GM21825 (cell line): ENCODE data around the gene MBD3L5.
"Not testable (repeated sequence)": the region's sequence is repeated elsewhere in the genome, so short reads cannot be mapped to it uniquely, and the experiment has no call there.

Experiments used
- ATAC-seq: cut with Tn5 transposase; IDR thresholded peaks from one replicate; pipeline ENCODE4 v1.9.1; 2021; ENCODE audit warnings: mild to moderate bottlenecking, moderate library complexity; ENCODE audit not compliant: unreplicated experiment

The MBD3L5 gene

DNA sequence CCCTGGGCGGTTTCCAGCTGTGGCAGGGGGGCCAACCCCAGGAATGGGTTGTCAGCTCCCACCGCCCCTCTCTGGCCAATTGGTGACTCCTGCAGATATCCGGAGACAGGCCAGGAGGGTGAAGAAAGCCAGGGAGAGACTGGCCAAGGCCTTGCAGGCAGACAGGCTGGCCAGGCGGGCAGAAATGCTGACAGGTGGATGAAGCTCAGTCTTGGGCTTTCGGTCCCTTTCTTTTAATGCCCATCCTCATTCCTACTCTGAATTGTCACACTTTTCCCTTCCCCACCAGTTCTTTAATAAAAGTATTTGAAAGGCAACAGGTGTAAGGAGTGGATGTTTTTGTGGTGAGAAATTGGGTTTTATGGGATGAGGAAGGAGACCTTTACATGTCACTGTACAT, 21.0 kb downstream of the MBD3L5 start:
- not testable (repeated sequence) for ATAC-seq

DNA sequence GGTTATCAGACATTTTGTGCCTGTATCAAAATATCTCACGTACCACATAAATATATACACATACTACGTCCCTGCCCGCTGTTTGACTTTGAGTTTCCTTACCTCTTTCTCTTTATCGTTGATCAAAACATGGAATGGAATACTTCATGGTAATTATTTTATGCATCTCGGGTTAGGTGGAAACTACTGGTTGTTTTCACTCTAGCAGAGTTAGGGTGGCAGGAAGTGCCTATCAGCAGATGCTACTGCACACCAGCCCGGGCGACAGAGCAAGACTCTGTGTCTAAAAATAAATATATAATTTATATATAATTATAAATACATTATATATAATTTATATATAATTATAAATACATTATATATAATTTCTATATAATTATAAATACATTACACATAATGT, 22.5 kb downstream of the MBD3L5 start:
- not testable (repeated sequence) for ATAC-seq

DNA sequence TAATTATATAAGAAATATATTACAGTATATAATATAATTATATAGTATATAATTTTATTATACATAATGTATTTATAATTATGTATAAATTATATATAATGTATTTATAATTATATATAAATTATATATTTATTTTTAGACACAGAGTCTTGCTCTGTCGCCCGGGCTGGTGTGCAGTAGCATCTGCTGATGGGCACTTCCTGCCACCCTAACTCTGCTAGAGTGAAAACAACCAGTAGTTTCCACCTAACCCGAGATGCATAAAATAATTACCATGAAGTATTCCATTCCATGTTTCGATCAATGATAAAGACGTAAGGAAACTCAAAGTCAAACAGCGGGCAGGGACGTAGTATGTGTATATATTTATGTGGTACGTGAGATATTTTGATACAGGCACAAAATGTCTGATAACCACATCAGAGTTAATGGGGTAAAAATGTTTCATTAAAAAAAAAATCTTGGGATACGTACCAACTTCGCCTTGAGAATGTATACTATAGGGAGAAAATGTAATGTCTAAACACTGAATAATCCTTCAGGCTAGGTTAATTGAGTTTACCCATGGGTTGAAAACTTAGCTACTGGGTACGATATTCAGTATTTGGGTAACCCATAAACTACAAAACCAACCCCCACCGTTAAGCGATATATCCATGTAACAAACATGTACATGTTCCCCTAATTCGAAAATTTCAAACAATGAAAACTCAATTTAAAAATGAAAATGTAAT, 24.4 kb downstream of the MBD3L5 start:
- not testable (repeated sequence) for ATAC-seq

DNA sequence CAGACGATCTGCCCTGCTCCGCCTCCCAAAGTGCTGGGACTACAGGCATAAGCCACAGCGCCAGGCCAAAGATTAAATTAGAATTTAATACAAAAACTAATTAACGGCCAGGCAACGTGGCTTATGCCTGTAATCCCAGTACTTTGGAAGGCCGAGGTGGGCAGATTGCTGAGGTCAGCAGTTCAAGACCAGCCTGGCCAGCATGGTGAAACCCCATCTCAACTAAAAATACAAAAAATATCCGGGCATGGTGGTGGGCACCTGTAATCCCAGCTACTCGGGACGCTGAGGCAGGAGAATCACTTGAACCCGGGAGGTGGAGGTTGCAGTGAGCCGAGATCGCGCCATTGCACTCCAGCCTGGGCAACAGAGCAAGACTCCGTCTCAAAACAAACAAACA, 25.3 kb downstream of the MBD3L5 start:
- not testable (repeated sequence) for ATAC-seq

DNA sequence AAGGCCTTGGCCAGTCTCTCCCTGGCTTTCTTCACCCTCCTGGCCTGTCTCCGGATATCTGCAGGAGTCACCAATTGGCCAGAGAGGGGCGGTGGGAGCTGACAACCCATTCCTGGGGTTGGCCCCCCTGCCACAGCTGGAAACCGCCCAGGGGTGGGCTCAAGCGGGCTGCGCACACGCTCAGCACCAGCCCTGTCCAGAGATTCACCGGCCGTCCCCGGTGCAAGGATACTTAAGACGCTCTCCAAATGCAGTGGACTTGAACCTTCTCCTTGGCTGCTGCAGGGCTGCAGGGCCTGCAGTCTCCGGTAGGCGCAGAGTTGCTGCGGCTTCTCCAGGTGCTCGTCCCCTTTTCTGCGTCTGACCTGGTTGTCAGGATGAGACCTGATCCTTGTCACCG, 26.0 kb downstream of the MBD3L5 start:
- ATAC-seq, result not testable (repeated sequence)

DNA sequence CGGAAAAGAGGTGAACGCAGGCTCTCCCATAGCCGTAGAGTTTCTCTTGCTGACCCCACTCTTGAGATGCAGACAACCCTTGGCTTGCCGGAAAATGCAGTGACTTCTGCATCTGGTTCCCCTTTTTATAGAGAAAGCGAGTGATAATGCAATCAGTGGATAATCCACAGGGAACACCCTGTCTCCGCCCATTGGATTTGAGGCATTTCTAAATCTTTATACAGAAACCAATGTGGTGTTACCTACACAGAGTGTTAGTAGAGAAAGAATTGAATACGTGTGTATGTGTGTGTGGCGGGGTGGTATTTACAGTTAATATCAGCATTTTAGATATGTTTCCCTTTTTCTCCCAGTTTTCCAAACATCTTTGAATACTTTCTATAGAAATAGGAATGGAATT, 28.2 kb downstream of the MBD3L5 start, which contains the start of gene MBD3L3:
TSS of gene MBD3L3 (minus strand) at position 101 of the 400 bp plus-strand sequence. CDS start at position 30, 71 bp downstream.
- not testable (repeated sequence) for ATAC-seq

DNA sequence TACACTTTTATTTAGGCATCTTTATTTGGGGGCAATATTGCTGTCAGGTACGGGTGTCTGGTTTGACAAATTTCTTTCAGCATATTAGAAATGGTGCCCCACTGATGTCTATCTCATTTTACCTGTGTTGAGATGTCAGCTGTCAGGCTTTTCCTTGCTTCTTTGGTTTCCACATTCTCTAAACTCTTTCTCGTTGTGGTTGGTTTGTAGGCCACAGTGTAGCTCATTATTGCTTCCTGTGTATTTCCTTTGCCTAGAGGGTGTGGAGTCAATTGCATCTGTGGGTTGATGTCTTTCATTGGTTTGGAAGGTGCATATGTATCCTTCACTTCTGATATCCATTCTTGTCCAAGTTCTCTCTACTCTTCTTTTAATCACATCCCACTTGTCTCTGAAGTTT, 29.6 kb downstream of the MBD3L5 start:
- not testable (repeated sequence) for ATAC-seq

DNA sequence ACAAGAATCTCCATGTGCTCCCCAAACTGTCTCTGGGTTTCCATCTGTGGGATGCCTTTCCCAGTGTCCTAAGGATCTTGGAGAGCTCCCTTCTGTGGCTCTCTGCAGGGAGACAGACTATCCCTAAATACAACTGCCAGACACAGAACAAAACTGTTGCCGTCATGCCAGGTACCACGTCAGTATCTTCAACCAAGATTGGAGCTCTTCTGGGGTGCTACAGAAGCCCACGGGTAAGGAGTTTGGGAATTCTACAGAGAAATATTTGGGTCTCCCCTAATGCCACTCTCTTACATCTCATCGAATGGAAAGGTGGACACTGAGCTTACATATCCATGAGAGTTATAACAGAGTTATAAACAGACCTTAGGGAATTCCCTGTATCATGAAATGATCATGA, 33.0 kb downstream of the MBD3L5 start:
- ATAC-seq, result no peak

DNA sequence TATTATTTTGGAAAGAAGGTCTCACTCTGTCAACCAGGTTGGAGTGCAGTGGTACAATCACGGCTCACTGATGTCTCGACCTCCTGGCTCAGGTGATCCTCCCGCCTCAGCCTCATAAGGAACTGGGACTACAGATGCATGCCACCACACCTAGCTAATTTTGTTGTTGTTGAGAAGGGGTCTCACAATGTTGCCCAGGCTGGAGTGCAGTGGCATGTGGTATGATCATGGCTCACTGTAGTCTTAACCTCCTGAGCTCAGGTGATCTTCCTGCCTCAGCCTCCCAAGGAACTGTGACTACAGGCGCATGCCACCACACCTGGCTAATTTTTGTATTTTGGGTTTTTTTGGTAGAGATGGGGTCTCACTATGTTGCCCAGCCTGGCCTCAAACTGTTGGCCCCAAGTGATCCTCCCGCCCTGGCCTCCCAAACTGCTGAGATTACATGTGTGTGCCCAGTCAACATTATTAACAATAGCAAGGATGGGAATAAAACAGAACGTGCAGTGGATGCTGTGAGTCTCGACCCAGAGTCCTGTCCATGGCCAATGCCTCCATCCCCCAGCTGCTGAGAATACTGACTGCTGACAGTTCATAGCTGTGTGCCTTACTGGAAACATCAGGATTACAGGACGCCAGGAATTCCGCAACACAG, 33.5 kb downstream of the MBD3L5 start:
- no peak for ATAC-seq

DNA sequence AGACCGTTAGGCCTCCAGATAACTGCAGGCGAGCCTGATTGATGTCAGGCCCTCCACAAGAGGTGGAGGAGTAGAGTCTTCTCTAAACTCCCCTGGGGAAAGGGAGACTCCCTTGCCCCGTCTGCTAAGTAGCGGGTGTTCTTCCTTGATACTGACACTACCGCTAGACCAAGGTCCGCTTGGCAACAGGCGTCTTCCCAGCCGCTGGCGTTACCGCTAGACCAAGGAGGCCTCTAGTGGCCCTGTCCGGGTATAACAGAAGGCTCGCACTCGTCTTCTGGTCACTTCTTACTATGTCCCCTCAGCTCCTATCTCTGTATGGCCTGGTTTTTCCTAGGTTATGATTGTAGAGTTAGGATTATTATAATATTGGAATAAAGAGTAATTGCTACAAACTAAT, 36.7 kb downstream of the MBD3L5 start:
- not testable (repeated sequence) for ATAC-seq

DNA sequence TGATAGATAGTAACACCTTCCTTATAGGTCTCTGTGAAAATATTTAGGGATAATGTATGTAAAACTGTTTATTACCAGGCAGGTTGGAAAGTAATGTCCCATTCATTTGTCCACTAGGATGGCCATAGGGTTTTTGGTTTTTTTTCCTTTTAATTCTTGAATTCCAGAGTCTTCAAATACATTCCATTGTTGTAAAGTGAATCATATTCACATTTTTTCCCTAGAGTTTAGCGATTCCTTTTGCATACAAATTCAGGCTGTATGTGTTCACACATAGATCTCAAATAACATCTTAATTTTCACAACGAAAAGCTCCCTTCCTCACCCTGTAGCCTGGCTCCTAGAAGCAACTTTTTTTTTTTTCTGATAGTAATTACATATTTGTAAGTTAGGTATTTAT, 37.3 kb downstream of the MBD3L5 start:
- ATAC-seq, result no peak

DNA sequence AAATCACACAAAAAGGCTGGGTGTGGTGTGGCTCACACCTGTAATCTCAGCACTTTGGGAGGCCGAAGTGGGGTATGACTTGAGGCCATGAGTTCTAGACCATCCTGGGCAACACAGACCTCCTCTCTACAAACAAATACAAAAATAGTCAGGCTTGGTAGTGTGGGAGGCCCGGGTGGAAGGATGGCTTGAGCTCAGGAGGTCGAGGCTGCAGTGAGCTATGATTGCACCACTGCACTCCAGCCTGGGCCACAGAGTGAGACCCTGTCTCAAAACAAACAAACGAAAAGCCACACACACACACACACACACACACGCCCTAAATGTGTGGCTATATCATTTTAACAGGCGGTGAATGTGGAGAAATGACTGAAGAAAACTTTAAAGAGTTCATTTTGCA, 38.2 kb downstream of the MBD3L5 start:
- ATAC-seq, result no peak

DNA sequence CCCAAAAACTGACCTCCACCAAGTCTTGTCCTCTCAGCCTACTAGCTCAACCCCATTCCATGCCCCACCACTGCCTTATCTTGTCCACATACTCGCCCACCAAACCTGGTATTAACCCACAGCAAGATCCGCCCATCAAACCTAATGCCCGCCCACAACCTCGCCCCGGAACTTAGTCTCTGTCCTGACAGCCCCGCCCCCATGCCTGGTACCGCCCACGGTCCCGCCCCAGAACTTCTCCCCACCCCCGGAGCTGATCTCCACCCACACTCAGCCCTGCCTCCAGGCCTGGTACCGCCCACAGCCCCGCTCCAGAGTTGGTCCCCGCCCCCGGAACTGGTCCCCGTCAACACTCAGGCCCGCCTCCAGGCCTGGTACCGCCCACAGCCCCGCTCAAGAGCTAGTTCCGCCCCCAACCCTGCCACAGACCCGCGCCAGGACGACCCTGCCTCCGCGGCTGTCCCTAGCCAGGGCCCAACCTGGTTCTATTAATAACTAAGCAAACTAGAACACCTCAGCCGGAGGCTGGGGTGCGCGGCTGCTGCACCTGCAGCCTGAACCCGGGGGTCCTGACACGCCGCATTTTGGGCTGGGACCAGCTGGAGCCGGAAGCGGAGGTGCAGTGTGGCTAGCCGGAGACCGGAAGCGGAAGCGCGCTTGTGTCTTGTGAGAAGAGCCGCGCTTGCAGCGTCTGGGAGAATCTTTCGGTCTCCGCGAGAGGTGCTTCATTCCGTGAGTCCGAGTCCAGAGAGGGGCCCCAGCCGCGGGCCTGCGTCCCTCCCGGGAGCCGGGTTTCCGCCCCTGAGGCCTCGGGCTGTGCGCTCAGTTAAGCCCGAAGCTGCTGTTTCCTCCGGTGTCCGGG, 38.9 kb downstream of the MBD3L5 start, which contains the start of gene ZNF557:
TSS of gene ZNF557 (plus strand) at position 662 of the 862 bp plus-strand sequence. CDS start 5,372 bp downstream, outside the sequence.
- ATAC-seq, result peak; percentile 92

DNA sequence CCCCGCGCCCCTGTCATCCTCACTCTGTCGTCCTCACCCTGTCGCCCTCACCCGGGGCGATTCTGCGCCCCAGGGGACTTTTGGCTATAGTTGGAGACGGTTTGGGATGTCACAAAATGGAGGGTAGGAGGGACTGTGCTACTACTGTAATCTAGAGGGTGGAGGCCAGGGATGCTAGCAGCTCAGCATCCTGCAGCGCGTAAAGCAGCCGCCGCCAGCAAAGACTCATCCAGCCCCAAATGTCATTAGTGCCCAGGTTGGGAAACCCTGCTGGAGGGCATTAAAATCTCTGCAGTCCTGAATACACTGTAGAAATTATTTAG, 39.5 kb downstream of the MBD3L5 start:
- ATAC-seq, result peak; percentile 25

DNA sequence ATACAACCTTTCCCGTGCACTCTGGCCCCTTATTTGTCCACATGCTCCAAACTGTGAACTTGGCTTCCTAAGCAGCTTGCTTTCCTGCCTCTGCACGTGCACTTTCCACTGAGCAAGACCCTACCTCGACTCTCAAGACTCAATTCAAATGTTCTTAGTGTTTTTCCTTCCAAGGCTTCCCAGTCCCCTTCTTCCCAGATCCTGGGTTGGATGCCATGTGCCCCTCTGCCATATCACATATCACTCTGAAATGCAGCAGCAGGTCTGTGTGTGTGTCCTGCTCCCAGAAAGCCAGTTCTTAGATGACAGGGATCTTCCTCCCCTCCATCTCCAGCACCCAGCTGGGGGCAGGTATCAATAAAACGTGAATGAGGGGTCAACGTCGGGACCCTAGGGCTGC, 42.2 kb downstream of the MBD3L5 start:
- no peak for ATAC-seq

DNA sequence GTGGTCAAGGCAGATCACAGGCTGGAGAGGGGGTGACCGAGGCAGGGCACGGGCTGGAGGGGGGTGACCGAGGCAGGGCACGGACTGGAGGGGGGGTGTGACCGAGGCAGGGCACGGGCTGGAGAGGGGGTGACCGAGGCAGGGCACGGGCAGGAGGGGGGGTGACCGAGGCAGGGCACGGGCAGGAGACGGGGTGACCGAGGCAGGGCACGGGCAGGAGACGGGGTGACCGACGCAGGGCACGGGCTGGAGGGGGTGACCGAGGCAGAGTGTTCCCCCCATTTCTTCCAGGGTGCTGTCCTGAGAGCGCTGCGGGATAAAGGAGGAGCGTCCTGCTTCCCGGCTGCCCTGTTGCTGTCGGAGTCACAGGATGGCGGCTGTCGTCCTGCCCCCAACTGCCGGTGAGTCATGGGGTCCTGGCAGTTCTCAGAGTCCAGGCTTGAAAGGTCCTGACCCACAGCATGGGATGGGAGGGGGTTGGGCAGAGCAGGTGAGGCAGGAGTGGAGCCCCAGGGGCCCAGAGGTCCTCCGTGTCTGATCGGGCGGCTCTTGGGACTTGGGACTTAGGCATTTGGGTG, 44.4 kb downstream of the MBD3L5 start:
- no peak for ATAC-seq

DNA sequence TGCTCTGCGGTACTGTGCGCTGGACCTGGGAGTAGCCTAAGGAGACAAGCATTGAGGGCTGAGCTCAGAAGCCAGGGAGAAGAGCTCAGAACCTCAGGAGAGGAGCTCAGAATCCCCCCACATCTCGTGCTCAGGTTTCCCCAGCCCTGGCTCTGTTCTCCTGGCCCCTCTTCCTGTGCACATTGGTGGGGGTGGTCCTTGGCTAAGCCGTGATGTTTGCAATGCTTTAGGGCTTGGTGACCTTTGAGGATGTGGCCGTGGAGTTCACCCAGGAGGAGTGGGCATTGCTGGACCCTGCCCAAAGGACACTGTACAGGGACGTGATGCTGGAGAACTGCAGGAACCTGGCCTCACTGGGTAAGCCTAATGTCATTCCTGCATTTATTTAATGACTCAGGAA, 45.8 kb downstream of the MBD3L5 start:
- ATAC-seq, result no peak

DNA sequence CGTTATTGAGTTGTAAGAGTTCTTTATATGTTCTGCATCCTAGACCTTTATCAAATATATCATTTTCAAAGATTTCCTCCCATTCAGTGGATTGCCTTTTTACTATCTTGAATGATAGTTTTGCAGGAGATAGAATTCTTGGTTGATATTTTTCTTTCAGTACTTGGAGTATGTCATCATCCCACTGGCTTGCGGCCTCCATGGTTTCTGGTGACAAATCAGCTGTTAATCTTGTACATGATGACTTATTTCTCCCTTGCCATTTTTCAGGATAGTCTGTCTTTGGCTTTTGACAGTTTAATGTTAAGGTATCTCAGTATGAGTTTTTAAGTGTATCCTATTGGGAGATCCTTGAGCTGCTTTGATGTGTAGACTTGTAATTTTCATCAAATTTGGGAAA, 47.6 kb downstream of the MBD3L5 start:
- ATAC-seq, result no peak
